Fibroblast of pulmonary artery (primary cell): ENCODE results near the gene ALG6.

Experiments
- DNase-seq: peaks from one replicate; pipeline ENCODE4 v3.0.0-alpha.2; 2010; ENCODE audit warnings: low read depth
- H3K4me3 ChIP-seq: replicated peaks from 2 replicates; pipeline ENCODE4 v1.5.1; 2011; ENCODE audit warnings: low read depth, mild to moderate bottlenecking, control low read depth, low read length, moderate library complexity
- TF ChIP-seq, protein P1 (sequence below): IDR thresholded peaks from 2 replicates; pipeline ENCODE4 v1.5.1; 2011; ENCODE audit warnings: mild to moderate bottlenecking, control low read depth, low read length, inconsistent platforms; ENCODE audit errors: missing control alignments

The ALG6 gene

DNA sequence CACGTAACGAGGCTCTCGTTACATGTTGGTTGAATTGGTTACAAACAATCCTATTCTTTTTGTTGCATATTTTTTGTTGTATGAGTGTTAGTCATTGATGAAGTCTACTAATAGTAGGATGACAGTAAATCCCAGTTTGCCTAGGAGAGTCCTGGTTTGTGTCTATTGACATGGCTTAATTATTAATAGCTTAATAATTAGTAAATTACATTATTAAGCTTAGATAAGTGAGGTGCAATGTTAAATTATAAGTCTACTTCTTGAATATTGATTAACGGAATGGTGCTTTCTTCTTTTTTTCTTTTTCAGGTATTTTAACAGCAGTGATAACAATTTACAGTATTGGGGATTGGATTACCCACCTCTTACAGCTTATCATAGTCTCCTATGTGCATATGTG lies 34.5 kb downstream of the ALG6 start:
- no peak for DNase-seq
- no peak overlapping the region for H3K4me3 ChIP-seq
- TF ChIP-seq, protein P1, sequence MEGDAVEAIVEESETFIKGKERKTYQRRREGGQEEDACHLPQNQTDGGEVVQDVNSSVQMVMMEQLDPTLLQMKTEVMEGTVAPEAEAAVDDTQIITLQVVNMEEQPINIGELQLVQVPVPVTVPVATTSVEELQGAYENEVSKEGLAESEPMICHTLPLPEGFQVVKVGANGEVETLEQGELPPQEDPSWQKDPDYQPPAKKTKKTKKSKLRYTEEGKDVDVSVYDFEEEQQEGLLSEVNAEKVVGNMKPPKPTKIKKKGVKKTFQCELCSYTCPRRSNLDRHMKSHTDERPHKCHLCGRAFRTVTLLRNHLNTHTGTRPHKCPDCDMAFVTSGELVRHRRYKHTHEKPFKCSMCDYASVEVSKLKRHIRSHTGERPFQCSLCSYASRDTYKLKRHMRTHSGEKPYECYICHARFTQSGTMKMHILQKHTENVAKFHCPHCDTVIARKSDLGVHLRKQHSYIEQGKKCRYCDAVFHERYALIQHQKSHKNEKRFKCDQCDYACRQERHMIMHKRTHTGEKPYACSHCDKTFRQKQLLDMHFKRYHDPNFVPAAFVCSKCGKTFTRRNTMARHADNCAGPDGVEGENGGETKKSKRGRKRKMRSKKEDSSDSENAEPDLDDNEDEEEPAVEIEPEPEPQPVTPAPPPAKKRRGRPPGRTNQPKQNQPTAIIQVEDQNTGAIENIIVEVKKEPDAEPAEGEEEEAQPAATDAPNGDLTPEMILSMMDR = no peak

DNA sequence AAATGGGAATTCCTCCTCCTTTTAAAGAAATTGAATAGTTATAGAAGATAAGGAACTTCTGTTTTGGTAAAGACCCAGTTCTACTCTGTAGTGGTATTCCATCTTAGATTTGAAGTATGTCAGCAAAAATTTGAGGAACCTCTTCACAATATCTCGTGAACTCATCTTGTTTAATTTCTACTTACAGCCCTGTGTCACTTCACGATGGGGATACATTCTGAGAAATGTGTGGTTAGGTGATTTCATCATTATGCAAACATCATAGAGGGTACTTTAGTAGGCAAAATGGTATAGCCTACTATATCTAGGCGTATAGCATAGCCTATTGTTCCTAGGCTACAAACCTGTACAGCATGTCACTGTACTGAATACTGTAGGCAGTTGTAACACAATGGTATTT lies 36.0 kb downstream of the ALG6 start:
- no peak for DNase-seq
- TF ChIP-seq, protein P1 = no peak
- no peak overlapping the region for H3K4me3 ChIP-seq

DNA sequence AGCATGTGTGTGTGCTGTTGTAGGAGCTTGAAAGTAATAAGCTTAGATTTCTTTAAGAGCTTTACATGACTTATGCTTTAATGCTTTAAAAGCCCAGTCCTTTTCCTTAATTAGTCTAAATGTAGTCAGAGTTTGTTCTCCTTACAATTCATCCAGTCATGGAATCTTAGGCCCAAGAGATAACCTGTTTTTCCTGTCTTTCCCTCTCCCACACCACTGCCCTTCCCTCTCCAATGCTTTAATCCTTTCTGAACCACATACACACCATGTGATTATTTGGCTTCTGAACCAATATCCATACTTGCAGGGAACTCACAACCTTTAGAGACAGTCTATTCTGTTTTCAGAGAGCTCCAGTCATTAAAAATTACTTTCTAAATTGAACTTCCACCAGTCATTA lies 37.6 kb downstream of the ALG6 start:
- DNase-seq = no peak
- TF ChIP-seq, protein P1 = no peak
- no peak overlapping the region for H3K4me3 ChIP-seq

DNA sequence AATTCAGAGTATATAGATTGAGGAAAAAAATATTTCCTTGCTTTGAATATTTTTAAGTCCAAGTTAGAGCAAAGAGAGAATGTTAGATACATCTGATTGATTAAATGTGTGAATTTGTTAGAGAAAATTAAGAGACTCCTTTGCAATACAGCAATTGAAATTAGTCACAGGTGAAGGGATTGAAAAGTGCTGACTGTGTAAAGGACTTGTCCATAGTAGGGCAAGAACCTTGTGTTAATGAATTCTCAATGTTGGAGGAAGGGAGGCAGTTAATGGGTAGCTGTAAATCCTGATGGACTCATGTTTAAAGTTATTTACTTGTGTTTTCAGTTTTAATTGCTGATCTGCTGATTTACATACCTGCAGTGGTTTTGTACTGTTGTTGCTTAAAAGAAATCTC lies 38.6 kb downstream of the ALG6 start:
- no peak overlapping the region for H3K4me3 ChIP-seq
- DNase-seq = no peak
- TF ChIP-seq, protein P1 = no peak

DNA sequence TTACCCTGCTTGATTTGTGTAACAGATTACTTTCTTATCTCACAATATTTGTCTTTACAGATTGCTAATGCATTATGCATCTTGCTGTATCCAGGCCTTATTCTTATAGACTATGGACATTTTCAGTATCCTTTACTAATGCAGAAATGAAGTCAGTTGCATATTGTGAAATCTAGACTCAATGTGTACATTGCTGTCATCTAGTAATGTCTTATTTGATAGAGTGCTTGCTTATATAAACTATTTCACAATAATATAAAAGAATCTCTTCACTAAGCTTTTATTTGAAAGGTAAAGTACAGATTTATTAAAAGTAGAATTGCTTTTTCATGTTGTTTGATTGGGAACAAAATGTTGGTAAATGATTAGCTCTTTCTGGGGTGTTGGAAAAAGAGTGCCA lies 39.6 kb downstream of the ALG6 start:
- H3K4me3 ChIP-seq = no peak overlapping the region
- peak; percentile 2 for DNase-seq
- TF ChIP-seq, protein P1 = no peak

DNA sequence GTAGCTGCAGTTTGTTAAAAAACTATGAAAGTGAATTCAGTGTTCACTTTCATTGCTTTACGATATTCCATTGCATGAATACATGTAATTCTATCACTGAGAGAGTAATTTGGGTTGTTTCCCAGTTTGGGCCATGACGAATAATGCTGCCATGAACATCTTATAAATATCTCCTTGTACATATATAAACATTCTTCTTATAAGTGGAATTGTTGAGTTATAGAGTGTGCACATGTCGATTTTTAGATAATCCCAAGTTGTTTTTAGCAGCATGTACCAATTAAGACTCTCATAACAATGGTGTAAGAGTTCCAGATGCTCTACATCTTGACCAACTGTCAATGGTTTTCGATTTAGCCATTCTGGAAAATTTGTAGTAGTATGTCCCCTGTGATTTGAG lies 40.9 kb downstream of the ALG6 start:
- TF ChIP-seq, protein P1 = no peak
- no peak overlapping the region for H3K4me3 ChIP-seq
- peak; percentile 4 for DNase-seq

DNA sequence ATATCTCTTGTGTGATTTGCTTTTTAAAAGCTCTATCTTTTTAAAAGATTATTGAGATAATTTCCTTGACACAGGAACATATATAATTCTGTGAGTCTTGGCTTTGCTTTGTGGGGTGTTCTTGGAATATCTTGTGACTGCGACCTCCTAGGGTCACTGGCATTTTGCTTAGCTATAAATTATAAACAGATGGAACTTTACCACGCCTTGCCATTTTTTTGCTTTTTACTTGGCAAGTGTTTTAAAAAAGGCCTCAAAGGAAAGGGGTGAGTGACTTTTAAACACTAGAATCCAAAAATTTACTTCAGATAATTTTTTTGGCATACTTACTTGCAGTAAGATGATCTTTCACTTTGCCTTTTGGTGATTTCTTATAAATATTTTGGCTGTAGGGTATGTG lies 43.6 kb downstream of the ALG6 start:
- TF ChIP-seq, protein P1 = no peak
- DNase-seq = no peak
- no peak overlapping the region for H3K4me3 ChIP-seq
